ENCODE results near the gene PRPF18. TPM values are rescaled to one million over a fixed set of nuclear protein-coding genes. Genes with fewer than 3 reads are reported as not detected.

The PRPF18 gene
- polyA plus RNA-seq, 2 of the 4 experiments (the other 2 are of a cell fraction): 22.3 to 39.6 TPM

- CTCF ChIA-PET: interaction anchor here (0.6 to 1.6 kb wide), 4 partner anchors 8 to 448 kb away, joined by 3 to 8 read pairs (median 3); no protein-coding TSS in a partner anchor
- H3K27ac ChIP-seq: no peak overlapping the region
- H3K4me1 ChIP-seq: no peaks in the 10 kb centered on the region
- H3K4me2 ChIP-seq: no peak overlapping the region
- no peak for FAIRE-seq
- DNase-seq (ENCODE audit: low read depth in 1 of 2, low spot score in 1 of 2): no peak
- 81% methylated on average over 5 of the region's 5 CpGs for WGBS (ENCODE audit: missing lambda C conversion rate)
- TF ChIP-seq ZSCAN20 (CRISPR knock-in tag; IDR thresholded peaks at IDR 0.05): no peak
- no peak for TF ChIP-seq E2F6 (IDR thresholded peaks at IDR 0.05; ENCODE audit: borderline replicate concordance, low read depth)
- TF ChIP-seq RNF2 (IDR thresholded peaks at IDR 0.05; ENCODE audit: borderline replicate concordance, low read depth): no peak
- no peak for TF ChIP-seq MAZ (IDR thresholded peaks at IDR 0.05; ENCODE audit: borderline replicate concordance, low read depth, low read length)
- TF ChIP-seq HMGXB4 (CRISPR knock-in tag; IDR thresholded peaks at IDR 0.05; ENCODE audit: borderline replicate concordance): no peak
- TF ChIP-seq RFX5 (IDR thresholded peaks at IDR 0.05): no peak
- TF ChIP-seq JUNB (IDR thresholded peaks at IDR 0.05): no peak
- no peak for TF ChIP-seq CHD4 (IDR thresholded peaks at IDR 0.05; ENCODE audit: borderline replicate concordance)
- TF ChIP-seq RAD21 (conservative IDR thresholded peaks at IDR 0.05 in 1 of 2, IDR thresholded peaks at IDR 0.05 in 1 of 2): no peak
- TF ChIP-seq ZFP36 (IDR thresholded peaks at IDR 0.05; ENCODE audit: borderline replicate concordance, partially characterized antibody): no peak
- TF ChIP-seq SMC3 (IDR thresholded peaks at IDR 0.05): no peak
- TF ChIP-seq, protein P1, sequence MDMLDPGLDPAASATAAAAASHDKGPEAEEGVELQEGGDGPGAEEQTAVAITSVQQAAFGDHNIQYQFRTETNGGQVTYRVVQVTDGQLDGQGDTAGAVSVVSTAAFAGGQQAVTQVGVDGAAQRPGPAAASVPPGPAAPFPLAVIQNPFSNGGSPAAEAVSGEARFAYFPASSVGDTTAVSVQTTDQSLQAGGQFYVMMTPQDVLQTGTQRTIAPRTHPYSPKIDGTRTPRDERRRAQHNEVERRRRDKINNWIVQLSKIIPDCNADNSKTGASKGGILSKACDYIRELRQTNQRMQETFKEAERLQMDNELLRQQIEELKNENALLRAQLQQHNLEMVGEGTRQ (IDR thresholded peaks at IDR 0.05): no peak
- TF ChIP-seq RARB (CRISPR knock-in tag; IDR thresholded peaks at IDR 0.05): no peak
- TF ChIP-seq, protein P2, sequence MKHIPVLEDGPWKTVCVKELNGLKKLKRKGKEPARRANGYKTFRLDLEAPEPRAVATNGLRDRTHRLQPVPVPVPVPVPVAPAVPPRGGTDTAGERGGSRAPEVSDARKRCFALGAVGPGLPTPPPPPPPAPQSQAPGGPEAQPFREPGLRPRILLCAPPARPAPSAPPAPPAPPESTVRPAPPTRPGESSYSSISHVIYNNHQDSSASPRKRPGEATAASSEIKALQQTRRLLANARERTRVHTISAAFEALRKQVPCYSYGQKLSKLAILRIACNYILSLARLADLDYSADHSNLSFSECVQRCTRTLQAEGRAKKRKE (CRISPR knock-in tag; IDR thresholded peaks at IDR 0.05; ENCODE audit: low read depth): no peak
- TF ChIP-seq FOSB (CRISPR knock-in tag; IDR thresholded peaks at IDR 0.05): no peak
- TF ChIP-seq GATA3 (IDR thresholded peaks at IDR 0.05; ENCODE audit: borderline replicate concordance): no peak
- no peak for TF ChIP-seq CHD2 (IDR thresholded peaks at IDR 0.05; ENCODE audit: low read length, partially characterized antibody)
- TF ChIP-seq, protein P3, sequence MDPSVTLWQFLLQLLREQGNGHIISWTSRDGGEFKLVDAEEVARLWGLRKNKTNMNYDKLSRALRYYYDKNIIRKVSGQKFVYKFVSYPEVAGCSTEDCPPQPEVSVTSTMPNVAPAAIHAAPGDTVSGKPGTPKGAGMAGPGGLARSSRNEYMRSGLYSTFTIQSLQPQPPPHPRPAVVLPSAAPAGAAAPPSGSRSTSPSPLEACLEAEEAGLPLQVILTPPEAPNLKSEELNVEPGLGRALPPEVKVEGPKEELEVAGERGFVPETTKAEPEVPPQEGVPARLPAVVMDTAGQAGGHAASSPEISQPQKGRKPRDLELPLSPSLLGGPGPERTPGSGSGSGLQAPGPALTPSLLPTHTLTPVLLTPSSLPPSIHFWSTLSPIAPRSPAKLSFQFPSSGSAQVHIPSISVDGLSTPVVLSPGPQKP (IDR thresholded peaks at IDR 0.05; ENCODE audit: low read depth, low read length): no peak
- no peak for TF ChIP-seq NFE2L2 (conservative IDR thresholded peaks at IDR 0.05; ENCODE audit: low read length)
- H3K4me3 ChIP-seq: no peak overlapping the region
- POLR2A ChIA-PET: no interaction called here
- ATAC-seq: no peak
- H3K9me3 ChIP-seq: no peaks in the 10 kb centered on the region
Observed at GRCh38 chr10:13650961-13651360, 64.2 kb downstream of the PRPF18 start.

GRCh38 chr10:13651969-13652720 lies 65.4 kb downstream of the PRPF18 start:
- TF ChIP-seq POLR2A (IDR thresholded peaks at IDR 0.05; ENCODE audit: low read length): no peak
- no peak overlapping the region for H3K27ac ChIP-seq
- H3K4me1 ChIP-seq: no peaks in the 10 kb centered on the region
- no peak overlapping the region for H3K4me2 ChIP-seq
- ChIA-PET CTCF (interaction anchor here (1.0 to 2.0 kb wide), 2 partner anchors 8 to 125 kb away, joined by 3 to 8 read pairs; no protein-coding TSS in a partner anchor), POLR2A (no interaction called here)
- H3K9me3 ChIP-seq: no peaks in the 10 kb centered on the region
- H3K4me3 ChIP-seq: no peak overlapping the region
- no peak for FAIRE-seq
- no peak for ATAC-seq
- no peak for DNase-seq (ENCODE audit: low read depth in 1 of 2, low spot score in 1 of 2)
- WGBS (ENCODE audit: missing lambda C conversion rate): 74% methylated on average over 5 of the region's 5 CpGs

Measured in A549 (cell line).